ENCODE data around the gene IARS1. TPM values are rescaled to one million over a fixed set of nuclear protein-coding genes. Genes with fewer than 3 reads are reported as not detected.

IARS1 gene
- total and polyA plus RNA-seq, 2 of the 4 experiments (the other 2 are of a cell fraction), result 85.3 to 414 TPM

DNA sequence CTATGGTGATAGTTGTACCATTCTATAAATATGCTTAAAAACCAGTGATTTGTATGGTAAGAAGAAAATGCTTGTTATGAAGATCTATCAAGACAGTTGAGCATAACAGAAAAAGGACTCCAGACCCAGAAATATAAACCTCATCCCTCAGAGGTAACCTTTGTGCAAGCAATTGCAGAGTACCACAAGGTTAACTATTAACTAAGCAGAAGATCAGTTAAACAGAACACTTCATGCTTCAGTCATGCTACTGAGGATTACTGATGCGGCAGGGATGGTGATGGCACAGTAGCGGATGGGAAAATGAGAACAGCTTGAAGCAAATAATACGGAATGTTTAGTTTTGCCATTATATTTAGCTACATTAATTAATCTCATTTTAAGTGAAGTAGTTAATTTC, 45.5 kb downstream of the IARS1 start (continued):
- TF ChIP-seq, protein P1, sequence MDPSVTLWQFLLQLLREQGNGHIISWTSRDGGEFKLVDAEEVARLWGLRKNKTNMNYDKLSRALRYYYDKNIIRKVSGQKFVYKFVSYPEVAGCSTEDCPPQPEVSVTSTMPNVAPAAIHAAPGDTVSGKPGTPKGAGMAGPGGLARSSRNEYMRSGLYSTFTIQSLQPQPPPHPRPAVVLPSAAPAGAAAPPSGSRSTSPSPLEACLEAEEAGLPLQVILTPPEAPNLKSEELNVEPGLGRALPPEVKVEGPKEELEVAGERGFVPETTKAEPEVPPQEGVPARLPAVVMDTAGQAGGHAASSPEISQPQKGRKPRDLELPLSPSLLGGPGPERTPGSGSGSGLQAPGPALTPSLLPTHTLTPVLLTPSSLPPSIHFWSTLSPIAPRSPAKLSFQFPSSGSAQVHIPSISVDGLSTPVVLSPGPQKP (IDR thresholded peaks at IDR 0.05; ENCODE audit: borderline replicate concordance, low read depth, low read length), result no peak
- TF ChIP-seq FOS (IDR thresholded peaks at IDR 0.05; ENCODE audit: low read depth, low read length) (no peak), BHLHE40 (IDR thresholded peaks at IDR 0.05; ENCODE audit: low read depth, low read length) (no peak)

DNA sequence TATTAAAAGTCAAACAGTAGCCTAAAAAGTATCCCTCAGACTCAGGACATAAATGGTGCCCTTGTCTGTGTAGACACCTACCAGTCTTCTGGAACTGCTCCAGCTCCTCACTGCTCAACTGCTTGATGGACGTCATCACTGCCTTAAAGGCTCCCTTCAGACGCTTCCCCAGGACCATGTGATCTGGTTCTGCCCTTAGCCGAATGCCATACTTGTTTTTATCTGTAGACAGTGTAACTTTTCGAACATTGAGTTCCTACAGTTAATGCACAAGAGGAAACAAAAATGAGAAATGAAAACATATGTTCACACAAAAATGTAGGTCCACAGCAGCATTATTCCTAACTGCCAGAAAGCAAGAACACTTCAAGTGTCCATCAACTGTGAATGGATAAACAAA, 46.2 kb downstream of the IARS1 start:
- 83% methylated on average over 2 of the region's 4 CpGs; no CpG with 5 or more reads in 1 of the 2 experiments for WGBS, 2 experiments (ENCODE audit: extremely low coverage in 2 of 2, insufficient read length in 1 of 2)
- peak overlapping the region; percentile 99 for H3K27ac ChIP-seq (ENCODE audit: insufficient read depth, low read length)
- DNase-seq, result peak; percentile 5
- no peak for ATAC-seq (ENCODE audit: low read depth)
- peak overlapping the region; percentile 98 for H3K14ac ChIP-seq (replicated peaks; ENCODE audit: low read depth, low read length)
- H2BK20ac ChIP-seq (ENCODE audit: low read depth, low read length), result peak overlapping the region; percentile 100
- H2BK5ac ChIP-seq (ENCODE audit: low read depth, low read length, poor library complexity, severe bottlenecking), result peak overlapping the region; percentile 100
- H3K9me3 ChIP-seq (ENCODE audit: control insufficient read depth, insufficient read depth, low read length), result no peaks in the 10 kb centered on the region
- H2AK9ac ChIP-seq (replicated peaks; ENCODE audit: low read depth, low read length, poor library complexity), result no peak overlapping the region
- H3K4me2 ChIP-seq (ENCODE audit: low read depth, low read length), result no peak overlapping the region
- intact Hi-C loops (cut with micrococcal nuclease) (loop anchor here (5.0 to 10.0 kb wide), 2 partner anchors 35 to 472 kb away; no protein-coding TSS in a partner anchor), dilution Hi-C loops (cut with HindIII; ENCODE audit: low sequenced_read_pairs, unreplicated experiment) (no loop called here), in situ Hi-C loops (cut with MboI; ENCODE audit: low sequenced_read_pairs) (loop anchor here (5.0 kb wide), 1 partner anchor 45 kb away; the partner anchor contains the start of gene IARS1)
- no peak overlapping the region for H3K4me3 ChIP-seq (ENCODE audit: insufficient read depth, low read depth, low read length)
- peak overlapping the region; percentile 74 for H3K23ac ChIP-seq (ENCODE audit: low read depth, low read length)
- peaks cover 59% of the 10 kb centered on the region for H3K36me3 ChIP-seq (ENCODE audit: control insufficient read depth, insufficient read depth, low read length)
- peak overlapping the region; percentile 100 for H3K18ac ChIP-seq (ENCODE audit: low read depth, low read length)
- peaks cover 16 to 49% of the 10 kb centered on the region in 2 experiments for H3K79me1 ChIP-seq (ENCODE audit: low read depth in 1 of 2, low read length in 2 of 2)
- POLR2A ChIA-PET (ENCODE audit: unreplicated experiment), result no interaction called here
- H4K91ac ChIP-seq (ENCODE audit: insufficient read depth, low read depth, low read length), result peak overlapping the region; percentile 100
- peaks cover 33% of the 10 kb centered on the region for H3K4me1 ChIP-seq (ENCODE audit: control insufficient read depth, insufficient read depth, low read length)
- H4K5ac ChIP-seq (ENCODE audit: low read depth, low read length), result peak overlapping the region; percentile 98
- peak overlapping the region; percentile 63 for H3K56ac ChIP-seq (ENCODE audit: extremely low read depth, insufficient read depth, low read length)
- peaks cover 9% of the 10 kb centered on the region for H4K20me1 ChIP-seq (ENCODE audit: insufficient read depth, low read length)
- no peaks in the 10 kb centered on the region for H3K27me3 ChIP-seq (ENCODE audit: control insufficient read depth, insufficient read depth, low read length)
- H3K4ac ChIP-seq (ENCODE audit: low read depth, low read length), result peak overlapping the region; percentile 100
- peak overlapping the region; percentile 86 to 97 for H4K8ac ChIP-seq (ENCODE audit: low read depth in 2 of 2, low read length in 2 of 2)
- H2BK120ac ChIP-seq (ENCODE audit: low read depth, low read length), result peak overlapping the region; percentile 100
- peaks cover 17% of the 10 kb centered on the region for H3K9me1 ChIP-seq (ENCODE audit: insufficient read depth, low read length)
- CTCF ChIA-PET, result no interaction called here
- no peak overlapping the region for H2AFZ ChIP-seq (replicated peaks; ENCODE audit: low read length, poor library complexity)
- H3K9ac ChIP-seq (ENCODE audit: low read depth, low read length), result peak overlapping the region; percentile 21; the same call in 1 of the 2 replicates
- peak overlapping the region; percentile 99 for H2AK5ac ChIP-seq (ENCODE audit: low read depth, low read length)
- H2BK15ac ChIP-seq (ENCODE audit: low read depth, low read length), result peak overlapping the region; percentile 80
- BruUV-seq (replicated peaks), result no TSS peak
- TF ChIP-seq RFX5 (IDR thresholded peaks at IDR 0.05; ENCODE audit: low read depth, low read length) (no peak), CEBPB (IDR thresholded peaks at IDR 0.05; ENCODE audit: low read depth, low read length) (no peak), BHLHE40 (IDR thresholded peaks at IDR 0.05; ENCODE audit: low read depth, low read length) (no peak), POLR2A (IDR thresholded peaks at IDR 0.05; ENCODE audit: low read depth, low read length) (no peak), FOS (IDR thresholded peaks at IDR 0.05; ENCODE audit: low read depth, low read length) (no peak), MAFK (IDR thresholded peaks at IDR 0.05; ENCODE audit: low read depth, low read length) (no peak), SMC3 (IDR thresholded peaks at IDR 0.05; ENCODE audit: low read depth, low read length) (no peak), MXI1 (IDR thresholded peaks at IDR 0.05; ENCODE audit: borderline replicate concordance, low read depth, low read length) (no peak), MAZ (IDR thresholded peaks at IDR 0.05; ENCODE audit: borderline replicate concordance, low read depth, low read length) (no peak)
- TF ChIP-seq, protein P1 (IDR thresholded peaks at IDR 0.05; ENCODE audit: borderline replicate concordance, low read depth, low read length), result no peak
- TF ChIP-seq, protein P2, sequence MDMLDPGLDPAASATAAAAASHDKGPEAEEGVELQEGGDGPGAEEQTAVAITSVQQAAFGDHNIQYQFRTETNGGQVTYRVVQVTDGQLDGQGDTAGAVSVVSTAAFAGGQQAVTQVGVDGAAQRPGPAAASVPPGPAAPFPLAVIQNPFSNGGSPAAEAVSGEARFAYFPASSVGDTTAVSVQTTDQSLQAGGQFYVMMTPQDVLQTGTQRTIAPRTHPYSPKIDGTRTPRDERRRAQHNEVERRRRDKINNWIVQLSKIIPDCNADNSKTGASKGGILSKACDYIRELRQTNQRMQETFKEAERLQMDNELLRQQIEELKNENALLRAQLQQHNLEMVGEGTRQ (IDR thresholded peaks at IDR 0.05; ENCODE audit: low read depth, low read length), result no peak
